Stimulated activated CD8-positive, alpha-beta memory T cell treated with anti-CD3 and anti-CD28 coated beads, Interleukin-7, amount 100 ng/mL, for 24 hours (primary cell): ENCODE data around the gene MPRIP.

ENCODE experiments used
- DNase-seq: peaks from one replicate; pipeline ENCODE4 v3.0.0-alpha.2; 2020; ENCODE audit warnings: low read depth

MPRIP gene

GRCh38 chr17:17050346-17051345, 8.4 kb downstream of the MPRIP start:
- DNase-seq = no peak

- no peak for DNase-seq
These were observed 9.1 kb downstream of the MPRIP start for GRCh38 chr17:17051380-17051779.

DNA sequence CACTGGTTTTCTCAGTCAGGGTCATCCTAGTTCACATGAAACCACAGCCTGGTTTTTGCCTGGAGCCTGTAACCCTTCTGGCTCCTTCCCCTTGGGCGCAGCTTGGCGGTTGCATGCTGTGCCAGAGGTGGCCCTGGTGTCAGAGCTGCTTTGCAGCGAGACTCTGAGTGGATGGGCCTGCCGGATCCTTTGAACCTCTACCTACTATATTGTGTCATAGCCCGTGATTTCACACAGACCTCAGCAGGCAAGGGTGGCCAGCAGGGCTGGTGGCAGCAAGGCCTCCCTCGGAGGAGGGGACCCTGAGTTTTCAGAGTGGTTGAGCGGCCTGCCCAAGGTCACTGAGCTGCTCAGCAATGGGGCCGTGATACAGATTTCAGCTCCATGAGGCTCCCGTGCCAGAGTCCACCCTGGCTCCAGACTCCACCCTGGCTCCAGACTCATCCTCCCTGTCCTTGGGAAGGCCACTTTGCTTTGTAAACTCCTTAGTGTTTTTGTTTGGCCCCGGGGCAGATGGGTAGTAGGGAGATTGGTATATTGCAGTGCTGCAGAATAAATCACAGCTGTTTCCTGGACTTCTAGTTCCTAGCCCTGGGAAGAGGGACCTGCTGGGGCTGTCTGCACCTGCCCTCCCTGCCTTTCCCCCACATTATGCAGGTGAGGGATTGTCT, 9.7 kb downstream of the MPRIP start:
- no peak for DNase-seq

DNA sequence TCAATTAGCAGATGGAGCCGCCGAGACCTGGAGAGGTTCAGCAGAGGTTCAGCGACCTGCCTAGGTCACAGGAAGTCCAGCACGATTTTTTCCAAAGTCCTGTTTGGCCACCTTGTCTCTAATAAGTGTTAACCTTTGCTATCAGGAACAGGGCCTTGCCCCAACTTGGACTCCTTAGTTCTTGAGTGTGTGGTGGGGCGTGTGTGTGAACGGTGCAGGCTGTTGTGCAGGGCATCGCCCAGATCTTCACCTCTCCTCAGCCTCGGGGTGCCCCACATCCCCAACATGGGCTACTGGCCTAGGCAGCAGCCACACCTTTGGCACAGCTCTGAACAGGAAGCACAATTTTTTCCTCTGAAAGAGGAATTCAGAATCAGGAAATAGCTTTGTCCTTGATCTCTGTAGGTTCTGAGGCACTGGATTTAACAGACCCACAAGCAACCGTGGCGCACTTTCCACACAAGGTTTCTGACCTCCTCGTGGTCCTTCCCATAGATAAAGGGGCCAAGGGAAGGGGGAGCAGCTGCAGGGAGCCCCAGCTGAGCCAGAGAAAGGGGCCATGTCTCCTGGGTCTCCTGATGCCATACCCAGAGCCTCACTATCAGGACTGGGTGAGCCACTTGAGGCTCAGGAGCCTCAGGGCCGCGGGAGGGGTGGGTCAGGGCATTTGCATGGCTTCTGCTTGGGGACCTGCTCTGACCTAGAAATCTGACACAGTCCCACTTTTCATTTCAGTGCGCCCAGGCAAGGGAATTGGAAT, 10.4 kb downstream of the MPRIP start:
- DNase-seq = no peak

DNA sequence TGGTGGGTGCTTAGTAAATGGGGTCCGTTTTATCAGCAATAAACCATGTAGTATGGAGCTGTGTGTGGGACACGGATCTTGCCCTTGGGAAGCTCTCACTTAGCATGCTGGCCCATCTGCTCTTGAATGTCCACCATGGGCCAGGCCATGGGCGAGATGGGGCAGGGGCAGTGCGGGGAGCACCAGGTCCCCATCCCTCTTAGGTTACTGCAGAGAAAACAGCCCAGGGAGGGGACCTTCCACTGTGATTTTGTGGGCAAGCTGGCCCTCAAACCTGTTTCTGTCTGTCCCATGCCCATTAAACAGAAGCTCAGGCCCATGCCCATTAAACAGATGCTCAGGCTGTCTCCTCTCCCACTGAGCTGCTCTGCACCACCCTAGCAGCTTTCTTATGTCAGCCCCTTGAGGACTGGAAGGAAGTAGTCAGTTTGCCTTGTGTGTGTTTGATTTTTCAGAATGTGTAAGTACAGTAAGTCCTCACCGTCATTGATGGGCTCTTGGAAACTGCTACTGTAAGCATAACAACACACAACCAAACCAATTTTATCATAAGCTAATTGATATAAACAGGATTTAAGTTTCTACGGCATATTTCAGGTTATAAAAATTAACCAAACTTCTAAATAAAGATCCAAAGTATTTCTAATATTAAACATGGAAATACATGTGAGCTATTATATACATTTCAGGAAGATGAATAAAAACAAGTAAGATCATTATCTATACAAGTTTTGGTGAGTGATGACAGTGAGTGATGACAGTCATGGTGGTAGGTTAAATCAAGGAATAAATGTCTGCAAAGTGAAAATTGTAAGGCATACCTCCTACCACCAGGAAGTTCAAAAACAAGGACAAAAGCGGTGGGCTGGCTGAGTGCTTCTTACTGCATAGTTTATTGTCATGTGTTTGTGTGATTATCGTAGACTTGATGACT, 11.5 kb downstream of the MPRIP start:
- DNase-seq = no peak

- DNase-seq = no peak
These were observed 12.4 kb downstream of the MPRIP start for GRCh38 chr17:17054636-17055035.

DNA sequence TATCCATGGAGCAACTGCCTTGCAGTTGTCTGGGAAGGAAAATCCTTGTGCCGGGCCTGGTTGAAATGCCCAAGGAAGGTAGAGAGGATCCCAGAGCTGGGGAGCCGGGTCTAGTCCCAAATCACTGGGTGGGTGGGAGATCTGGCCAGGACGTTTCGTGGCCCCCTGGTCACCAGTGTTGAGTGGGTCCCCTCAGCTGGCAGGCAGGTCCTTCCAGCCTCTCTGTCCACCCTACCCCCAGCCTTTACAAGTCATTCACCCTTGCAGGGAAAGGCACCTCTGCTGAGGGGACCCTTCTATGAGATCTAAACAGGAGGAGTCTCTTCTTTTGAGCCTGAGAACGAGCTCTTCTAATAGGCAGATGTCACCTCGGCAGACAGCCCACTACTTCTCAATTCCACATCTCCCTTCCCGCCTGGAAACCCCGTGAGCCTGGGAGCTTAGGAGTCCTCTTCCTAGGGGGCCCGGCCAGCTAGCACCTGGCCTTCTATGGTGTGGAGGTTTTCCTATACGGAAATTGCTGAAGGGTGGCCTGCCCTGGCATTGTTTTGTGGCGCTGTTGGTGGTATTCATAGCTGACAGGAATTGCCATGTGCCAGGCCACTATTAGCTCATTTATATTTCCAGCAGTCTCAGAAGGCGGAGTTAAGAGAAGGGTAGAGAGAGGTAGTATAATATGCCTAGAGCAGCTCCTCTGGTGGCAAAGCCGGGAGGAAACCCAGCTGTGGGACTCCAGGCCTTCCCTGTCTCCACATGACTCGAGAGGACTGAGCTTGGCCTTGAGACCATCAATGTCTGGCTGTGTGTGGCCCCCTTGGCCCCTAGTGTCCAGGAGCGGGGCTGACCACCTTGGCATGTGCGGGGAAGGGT, 13.3 kb downstream of the MPRIP start:
- DNase-seq = no peak

- no peak for DNase-seq
These were observed 13.9 kb downstream of the MPRIP start for GRCh38 chr17:17056156-17056539.

DNA sequence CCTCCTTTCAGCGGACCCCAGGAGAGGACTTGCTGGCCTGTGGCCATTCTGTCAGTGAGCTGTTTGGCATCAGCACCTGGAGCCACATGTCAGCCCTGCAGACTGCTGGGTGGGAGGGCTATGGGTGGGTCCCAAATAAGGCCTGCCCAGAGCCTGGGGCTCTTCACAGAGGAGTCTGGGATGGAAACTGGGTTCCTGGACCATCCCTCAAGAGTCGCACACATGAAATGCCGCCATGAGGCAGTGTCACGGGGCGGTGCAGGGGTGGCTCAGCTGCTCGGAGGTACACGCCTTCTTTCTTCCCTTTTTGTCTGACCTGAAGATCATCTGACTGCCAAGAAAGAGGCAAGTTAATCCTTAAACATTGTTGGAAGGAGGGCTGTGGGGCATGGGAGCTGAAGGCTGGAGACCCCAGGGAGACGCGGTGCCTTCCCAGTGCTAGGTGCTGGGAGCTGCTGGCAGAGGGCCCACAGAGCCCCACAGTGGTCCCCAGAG, 14.8 kb downstream of the MPRIP start:
- no peak for DNase-seq

DNA sequence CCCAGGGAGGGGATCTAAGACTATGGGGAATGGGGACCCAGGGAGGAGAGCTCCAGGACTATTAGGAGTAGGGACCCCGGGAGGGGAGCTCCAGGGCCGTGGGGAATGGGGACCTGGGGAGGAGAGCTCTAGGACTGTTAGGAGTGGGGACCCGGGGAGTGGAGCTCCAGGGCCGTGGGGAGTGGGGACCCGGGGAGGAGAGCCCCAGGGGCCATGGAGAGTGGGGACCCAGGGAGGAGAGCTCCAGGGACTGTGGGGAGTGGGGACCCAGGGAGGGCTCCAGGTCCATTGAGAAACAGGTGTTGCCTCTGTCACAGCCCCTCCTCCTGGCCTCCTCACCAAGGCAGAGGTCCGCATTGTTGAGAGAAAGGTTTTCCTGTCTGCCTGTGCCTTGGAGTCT, 16.0 kb downstream of the MPRIP start:
- no peak for DNase-seq

DNA sequence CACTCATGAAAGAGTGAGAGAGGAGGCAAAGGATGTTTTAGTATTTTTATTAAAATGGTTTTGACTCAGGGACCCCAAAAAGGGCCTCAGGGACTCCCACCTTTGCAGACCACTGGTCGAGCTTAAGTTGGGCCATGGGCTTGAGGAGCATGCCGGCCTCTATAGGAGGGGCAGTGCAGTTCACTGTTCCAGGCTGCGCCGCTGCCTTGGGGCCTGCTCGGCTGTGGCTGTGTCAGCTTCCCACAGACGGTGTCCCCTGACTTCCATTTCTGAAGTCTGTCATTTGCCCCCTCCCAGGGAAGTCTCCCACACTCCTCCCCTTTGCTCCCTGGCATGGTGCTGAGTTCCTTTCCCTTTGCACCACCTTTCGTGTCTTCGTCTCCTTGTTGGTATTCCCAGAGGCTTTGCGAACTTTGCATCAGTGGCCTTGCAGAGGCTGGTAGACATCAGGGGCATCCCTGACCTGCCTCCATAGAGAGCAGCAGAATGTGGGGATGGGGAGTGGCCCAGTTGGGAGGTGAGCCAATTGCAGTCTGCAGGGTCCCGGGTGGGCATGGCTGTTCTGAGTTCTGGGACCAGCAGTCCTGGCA, 17.1 kb downstream of the MPRIP start:
- DNase-seq = no peak

- no peak for DNase-seq
These were observed 18.0 kb downstream of the MPRIP start for GRCh38 chr17:17060001-17060922.

DNA sequence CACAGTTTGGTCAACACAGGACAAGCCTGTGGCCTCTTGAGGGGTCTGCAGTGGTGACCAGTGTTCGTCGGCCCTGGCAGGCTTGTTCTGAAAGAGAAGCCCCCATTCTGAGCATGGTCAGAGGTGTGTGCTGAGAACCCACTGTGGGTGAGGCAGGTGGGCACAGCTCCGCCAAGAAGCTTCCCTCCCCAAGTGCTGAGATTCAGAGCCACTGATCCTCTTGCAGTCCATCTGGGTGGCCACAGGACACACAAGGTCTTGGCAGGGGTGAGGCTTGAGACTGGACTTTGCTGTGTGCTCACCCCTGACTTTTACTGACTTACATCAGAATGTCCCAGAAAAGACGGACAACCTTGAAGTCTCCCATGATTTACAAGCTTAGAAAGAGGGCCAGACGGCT, 18.7 kb downstream of the MPRIP start:
- DNase-seq = no peak

DNA sequence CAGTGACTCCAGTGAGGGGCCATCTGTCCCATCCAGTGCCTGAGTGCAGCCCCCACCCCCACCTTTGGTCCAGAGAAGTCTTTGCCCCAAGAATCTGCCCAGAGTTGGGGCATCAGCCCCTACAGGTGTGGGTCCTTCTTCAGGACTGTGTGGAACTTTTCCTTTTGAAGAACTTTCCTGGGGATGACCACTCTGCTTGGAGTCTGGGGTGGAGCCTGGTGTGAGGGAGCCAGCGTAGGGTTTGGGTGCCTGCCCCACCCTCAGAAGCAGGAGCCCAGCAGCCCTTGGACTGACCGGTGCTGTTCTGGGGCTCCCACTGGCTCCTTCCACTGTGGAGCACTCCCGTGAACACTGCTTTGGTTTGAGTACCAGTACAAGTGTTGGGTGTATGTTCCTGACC, 19.3 kb downstream of the MPRIP start:
- DNase-seq = no peak

GRCh38 chr17:17062356-17062755, 20.1 kb downstream of the MPRIP start:
- no peak for DNase-seq

GRCh38 chr17:17062866-17063265, 20.6 kb downstream of the MPRIP start:
- DNase-seq = no peak

DNA sequence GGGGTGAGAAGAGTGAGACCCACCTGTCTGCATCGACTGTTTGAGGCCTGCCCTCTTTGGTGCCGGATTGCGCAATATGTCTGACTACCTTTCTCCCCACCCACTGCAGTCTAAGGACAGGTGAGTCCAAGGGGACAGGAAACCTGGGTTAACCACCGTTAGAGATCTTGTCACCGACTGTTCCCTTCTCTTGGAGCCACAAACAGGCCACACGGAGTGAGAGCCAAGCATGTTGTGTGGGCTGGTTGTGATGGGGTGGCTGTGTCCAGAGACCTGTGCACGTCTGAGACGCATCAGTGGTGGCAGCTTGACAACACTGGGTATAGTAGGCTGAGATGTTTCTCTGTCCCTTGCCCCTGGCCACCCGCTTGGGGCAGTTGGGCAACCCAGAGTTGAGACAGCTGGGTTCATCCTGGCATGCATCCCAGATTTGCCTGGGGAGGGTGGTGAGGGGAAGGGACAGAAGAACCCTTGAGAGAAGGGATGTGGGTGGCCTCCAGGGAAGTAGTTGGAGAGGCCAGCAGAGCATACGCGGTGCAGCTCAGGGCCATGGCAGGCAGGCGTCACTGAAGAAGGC, 21.4 kb downstream of the MPRIP start:
- no peak for DNase-seq

DNA sequence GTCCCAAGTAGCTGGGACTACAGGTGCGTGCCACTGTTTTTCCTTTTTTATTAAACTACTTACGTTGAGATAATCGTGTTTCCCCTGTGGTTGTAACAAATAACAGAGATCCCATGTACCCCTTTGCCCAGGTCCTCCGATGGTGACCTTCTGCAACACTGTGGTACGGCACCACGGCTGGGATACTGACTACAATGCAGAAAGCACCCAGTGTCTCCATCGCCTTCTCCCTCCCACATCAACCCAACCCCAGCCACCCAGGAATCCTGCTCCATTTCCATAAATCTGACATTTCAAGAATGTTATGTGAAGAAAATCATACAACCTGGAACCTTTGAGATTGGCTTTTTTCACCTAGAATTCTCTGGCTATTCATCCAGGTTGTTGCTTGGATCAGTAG, 22.1 kb downstream of the MPRIP start:
- DNase-seq = no peak
